Nephron (organoid): Measurements from ENCODE around the gene TIMELESS.
"Not testable (repeated sequence)": the region's sequence is repeated elsewhere in the genome, so short reads cannot be mapped to it uniquely, and the experiment has no call there.

Source experiments
- H3K27ac Mint-ChIP-seq, 3 experiments: 2 replicates each; pipeline ENCODE4 v1.8.0; 2020; ENCODE audit warnings: mixed read lengths in 3 of 3, mild to moderate bottlenecking in 2 of 3, moderate library complexity in 1 of 3
- H3K27me3 Mint-ChIP-seq: 2 replicates; pipeline ENCODE4 v1.8.0; 2021; ENCODE audit warnings: low read depth, mild to moderate bottlenecking, moderate library complexity, mixed read lengths
- H3K36me3 Mint-ChIP-seq: 2 replicates; pipeline ENCODE4 v1.8.0; 2020; ENCODE audit warnings: low read depth, mixed read lengths
- H3K4me1 Mint-ChIP-seq: 2 replicates; pipeline ENCODE4 v1.8.0; 2020; ENCODE audit warnings: mixed read lengths
- H3K4me3 Mint-ChIP-seq, 3 experiments: 2 replicates each; pipeline ENCODE4 v1.8.0; 2020; ENCODE audit warnings: mild to moderate bottlenecking in 3 of 3, mixed read lengths in 3 of 3, moderate library complexity in 2 of 3
- H3K9me3 Mint-ChIP-seq: 2 replicates; pipeline ENCODE4 v1.8.0; 2020; ENCODE audit warnings: mixed read lengths
- CTCF ChIP-seq, 3 experiments: fragments of 200-600 bp; sonication (generic); IDR thresholded peaks; one replicate each; pipeline ENCODE4 v1.5.0; 2021; ENCODE audit warnings: antibody characterized with exemption in 3 of 3; ENCODE audit not compliant: unreplicated experiment in 3 of 3

The TIMELESS gene

GRCh38 chr12:56414401-56414800, 34.8 kb downstream of the TIMELESS start:
- H3K27ac Mint-ChIP-seq, result no peak overlapping the region
- TF ChIP-seq CTCF (IDR thresholded peaks at IDR 0.05; ENCODE audit: unreplicated experiment in 3 of 3), result no peak
- no peaks in the 10 kb centered on the region for H3K27me3 Mint-ChIP-seq
- no peaks in the 10 kb centered on the region for H3K4me1 Mint-ChIP-seq
- H3K4me3 Mint-ChIP-seq, result no peak overlapping the region
- H3K36me3 Mint-ChIP-seq, result peaks cover 17% of the 10 kb centered on the region
- H3K9me3 Mint-ChIP-seq, result no peaks in the 10 kb centered on the region

GRCh38 chr12:56413392-56413791, 35.8 kb downstream of the TIMELESS start:
- peaks cover 12% of the 10 kb centered on the region for H3K36me3 Mint-ChIP-seq
- H3K27me3 Mint-ChIP-seq, result no peaks in the 10 kb centered on the region
- TF ChIP-seq CTCF (IDR thresholded peaks at IDR 0.05; ENCODE audit: unreplicated experiment in 3 of 3), result no peak
- no peaks in the 10 kb centered on the region for H3K9me3 Mint-ChIP-seq
- H3K4me1 Mint-ChIP-seq, result no peaks in the 10 kb centered on the region
- no peak overlapping the region for H3K27ac Mint-ChIP-seq
- no peak overlapping the region for H3K4me3 Mint-ChIP-seq

GRCh38 chr12:56411781-56412639, 37.2 kb downstream of the TIMELESS start:
- H3K27ac Mint-ChIP-seq, result no peak overlapping the region
- TF ChIP-seq CTCF (IDR thresholded peaks at IDR 0.05; ENCODE audit: unreplicated experiment in 3 of 3), result no peak
- H3K9me3 Mint-ChIP-seq, result no peaks in the 10 kb centered on the region
- no peak overlapping the region for H3K4me3 Mint-ChIP-seq
- no peaks in the 10 kb centered on the region for H3K27me3 Mint-ChIP-seq
- H3K36me3 Mint-ChIP-seq, result peaks cover 2% of the 10 kb centered on the region
- H3K4me1 Mint-ChIP-seq, result no peaks in the 10 kb centered on the region

- H3K36me3 Mint-ChIP-seq, result no peaks in the 10 kb centered on the region
- H3K9me3 Mint-ChIP-seq, result no peaks in the 10 kb centered on the region
- no peak overlapping the region for H3K27ac Mint-ChIP-seq
- H3K27me3 Mint-ChIP-seq, result no peaks in the 10 kb centered on the region
- no peak overlapping the region for H3K4me3 Mint-ChIP-seq
- no peak for TF ChIP-seq CTCF (IDR thresholded peaks at IDR 0.05; ENCODE audit: unreplicated experiment in 3 of 3)
- H3K4me1 Mint-ChIP-seq, result no peaks in the 10 kb centered on the region
Measured at GRCh38 chr12:56410768-56411167, 38.5 kb downstream of the TIMELESS start.

- H3K27me3 Mint-ChIP-seq, result no peaks in the 10 kb centered on the region
- H3K4me3 Mint-ChIP-seq, result no peak overlapping the region
- H3K4me1 Mint-ChIP-seq, result no peaks in the 10 kb centered on the region
- H3K36me3 Mint-ChIP-seq, result no peaks in the 10 kb centered on the region
- TF ChIP-seq CTCF (IDR thresholded peaks at IDR 0.05; ENCODE audit: unreplicated experiment in 3 of 3), result no peak
- H3K9me3 Mint-ChIP-seq, result no peaks in the 10 kb centered on the region
- H3K27ac Mint-ChIP-seq, result no peak overlapping the region
Measured at GRCh38 chr12:56408799-56409417, 40.3 kb downstream of the TIMELESS start.

- H3K27ac Mint-ChIP-seq, H3K27me3 Mint-ChIP-seq, H3K36me3 Mint-ChIP-seq, H3K4me3 Mint-ChIP-seq, H3K4me1 Mint-ChIP-seq: not testable (repeated sequence)
- H3K9me3 Mint-ChIP-seq, result peaks cover 11% of the 10 kb centered on the region
Measured at GRCh38 chr12:56404227-56404626, 45.0 kb downstream of the TIMELESS start.

GRCh38 chr12:56401612-56402011, 47.6 kb downstream of the TIMELESS start:
- peaks cover 19% of the 10 kb centered on the region for H3K9me3 Mint-ChIP-seq
- H3K27ac Mint-ChIP-seq, H3K4me1 Mint-ChIP-seq, H3K36me3 Mint-ChIP-seq, H3K27me3 Mint-ChIP-seq, H3K4me3 Mint-ChIP-seq: not testable (repeated sequence)

GRCh38 chr12:56401125-56401524, 48.1 kb downstream of the TIMELESS start:
- not testable (repeated sequence) for H3K4me3 Mint-ChIP-seq, H3K27me3 Mint-ChIP-seq, H3K36me3 Mint-ChIP-seq, H3K4me1 Mint-ChIP-seq
- peaks cover 21% of the 10 kb centered on the region for H3K9me3 Mint-ChIP-seq
- H3K27ac Mint-ChIP-seq, result peak overlapping the region in 1 of 3 experiments; percentile 64

GRCh38 chr12:56399466-56399865, 49.8 kb downstream of the TIMELESS start:
- peaks cover 25% of the 10 kb centered on the region for H3K9me3 Mint-ChIP-seq
- not testable (repeated sequence) for H3K36me3 Mint-ChIP-seq, H3K4me3 Mint-ChIP-seq, H3K27me3 Mint-ChIP-seq, H3K27ac Mint-ChIP-seq, H3K4me1 Mint-ChIP-seq
